NCI-H345 (cell line): ENCODE results near the gene TRABD2A.
A peak's percentile ranks its signal among the peaks of the same experiment; 100 is the strongest.
"Not testable (repeated sequence)": the region's sequence is repeated elsewhere in the genome, so short reads cannot be mapped to it uniquely, and the experiment has no call there.

Experiments
- DNase-seq: peaks from one replicate; lab custom pipeline; 2025; lab: John Stamatoyannopoulos, UW

The TRABD2A gene

DNA sequence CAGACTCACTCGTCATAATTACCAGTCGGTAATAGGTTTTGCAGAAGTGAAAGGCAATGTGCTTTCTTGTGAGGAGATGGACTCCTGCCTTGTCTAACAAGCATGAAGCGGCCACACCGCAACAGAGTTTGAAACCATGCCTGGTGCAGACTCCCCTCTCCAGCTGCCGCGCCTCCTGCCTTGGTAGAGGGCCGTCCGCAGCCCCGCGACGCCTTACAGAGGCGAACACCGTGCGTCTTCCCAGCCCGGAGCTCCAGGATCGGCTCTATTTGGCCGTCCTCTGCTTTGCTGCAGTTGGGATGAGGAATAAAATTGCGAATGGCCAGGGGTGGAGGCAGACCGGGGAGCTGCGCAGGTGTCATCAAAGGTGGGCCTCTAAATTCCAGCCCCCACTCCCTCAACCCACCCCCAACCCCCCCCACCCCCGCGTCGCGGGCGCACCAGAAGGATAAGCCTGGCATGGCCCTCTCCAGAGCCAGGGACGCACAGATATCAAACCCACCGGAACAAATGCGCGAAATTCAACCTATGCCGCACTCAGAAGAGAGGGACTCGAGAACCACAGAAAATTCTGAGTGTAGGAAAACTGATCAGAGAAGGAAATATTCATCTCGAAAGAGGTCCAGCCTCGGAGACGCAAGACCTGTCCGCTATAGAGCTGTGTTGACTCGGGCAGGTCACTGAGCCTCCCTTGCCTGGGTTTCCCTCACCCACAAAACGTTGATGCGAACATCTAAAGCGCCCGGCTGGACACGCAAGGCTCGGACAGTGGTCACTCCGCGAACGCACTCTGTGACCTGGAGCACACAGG, 1.1 kb downstream of the TRABD2A start:
- no peak for DNase-seq

DNA sequence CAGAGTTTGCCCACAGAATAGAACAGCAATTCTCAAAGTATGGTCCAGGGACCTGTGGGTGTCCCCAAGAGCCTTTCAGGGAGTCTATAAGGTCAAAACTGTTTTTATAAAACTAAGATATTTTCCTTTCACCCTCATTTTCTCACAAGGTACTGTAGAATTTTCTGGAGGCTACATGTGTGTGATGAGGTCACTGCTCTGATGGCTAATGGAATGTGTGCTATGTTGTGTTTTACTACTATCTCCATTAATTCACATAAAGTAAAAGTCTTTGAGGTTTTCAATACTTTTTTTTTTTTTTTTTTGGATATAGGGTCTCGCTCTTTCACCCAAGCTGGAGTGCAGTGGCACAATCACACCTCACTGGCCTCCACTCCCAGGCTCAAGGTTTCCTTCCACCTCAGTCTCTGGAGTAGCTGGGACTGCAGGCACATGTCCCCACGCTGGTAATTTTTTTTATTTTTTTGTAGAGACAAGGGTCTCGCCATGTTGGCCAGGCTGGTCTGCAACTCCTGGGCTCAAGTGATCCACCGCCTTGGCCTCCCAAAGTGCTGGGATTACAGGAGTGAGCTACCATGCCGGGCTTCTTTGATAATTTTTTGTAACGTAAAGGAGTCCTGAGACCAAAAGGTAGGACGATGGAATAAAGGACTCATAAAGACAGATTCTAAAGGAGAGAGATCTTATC, 1.8 kb downstream of the TRABD2A start:
- no peak for DNase-seq

DNA sequence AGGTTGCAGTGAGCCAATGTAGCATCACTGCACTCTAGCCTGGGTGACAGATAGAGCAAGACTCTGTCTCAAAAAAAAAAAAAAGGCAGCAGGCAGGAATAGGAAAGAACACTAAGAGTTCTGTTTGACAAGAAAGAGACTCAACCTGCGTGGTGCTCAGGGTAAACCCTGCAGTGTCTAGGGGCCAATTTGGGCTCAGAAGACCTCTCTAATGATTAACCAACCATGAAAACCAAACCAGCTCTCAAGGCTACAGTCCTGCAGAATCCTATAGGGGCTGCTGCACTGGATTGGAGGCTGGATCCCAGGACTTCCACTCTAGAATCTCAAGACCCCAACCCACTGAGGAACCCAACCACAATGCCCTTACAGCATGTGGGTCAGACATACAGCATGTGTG, 2.4 kb downstream of the TRABD2A start:
- DNase-seq: no peak

DNA sequence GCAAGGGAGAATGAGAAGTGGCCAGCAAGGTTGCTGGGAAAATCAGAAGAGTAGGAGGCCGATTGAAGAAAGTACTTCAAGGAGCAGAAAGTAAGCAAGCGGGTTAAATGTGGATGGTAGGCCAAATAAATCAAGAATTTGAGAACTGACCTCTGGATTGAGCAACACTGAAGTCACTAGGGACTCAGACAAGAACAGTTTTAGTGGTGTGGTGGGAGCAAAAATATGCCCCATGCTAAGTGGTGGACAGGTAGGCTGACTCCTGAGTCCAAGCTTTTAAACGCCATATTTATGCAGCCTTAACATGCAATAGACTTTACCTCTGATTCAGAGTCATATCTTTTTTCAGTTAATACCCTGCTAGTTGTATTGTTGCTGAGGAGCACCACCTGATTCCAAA, 4.5 kb downstream of the TRABD2A start:
- no peak for DNase-seq

DNA sequence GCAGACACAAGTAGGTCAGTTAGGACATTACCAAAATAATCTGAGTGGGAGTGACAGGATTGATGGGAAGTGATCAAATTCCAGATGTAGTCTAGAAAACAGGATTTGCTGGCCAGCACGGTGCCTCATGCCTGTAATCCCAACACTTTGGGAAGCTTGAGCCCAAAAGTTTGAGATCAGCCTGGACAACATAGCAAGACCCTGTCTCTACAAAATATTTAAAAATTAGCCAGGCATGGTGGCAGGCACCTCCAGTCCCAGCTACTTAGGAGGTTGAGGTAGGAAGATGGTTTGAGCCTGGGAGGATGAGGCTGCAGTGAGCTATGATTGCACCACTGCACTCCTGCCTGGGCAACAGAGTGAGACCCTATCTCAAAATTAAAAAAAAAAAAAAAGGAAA, 5.3 kb downstream of the TRABD2A start:
- DNase-seq: not testable (repeated sequence)

DNA sequence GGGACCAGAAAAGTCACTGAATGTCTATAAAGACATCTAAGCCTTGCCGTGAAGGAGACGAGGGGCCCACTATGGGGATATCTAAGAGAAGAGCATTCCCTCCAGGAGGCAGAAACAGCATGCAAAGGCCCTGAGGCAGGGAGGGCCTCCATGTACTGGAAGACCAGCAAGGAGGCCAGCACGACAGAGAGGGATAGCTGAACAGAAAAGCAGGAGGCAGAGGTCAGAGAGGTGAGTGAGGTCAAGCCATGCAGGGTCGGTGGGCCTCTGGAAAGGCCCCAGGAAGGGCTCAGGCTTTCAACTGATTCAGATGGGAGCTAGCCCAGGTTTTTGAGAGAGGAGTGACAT, 5.7 kb downstream of the TRABD2A start:
- no peak for DNase-seq

DNA sequence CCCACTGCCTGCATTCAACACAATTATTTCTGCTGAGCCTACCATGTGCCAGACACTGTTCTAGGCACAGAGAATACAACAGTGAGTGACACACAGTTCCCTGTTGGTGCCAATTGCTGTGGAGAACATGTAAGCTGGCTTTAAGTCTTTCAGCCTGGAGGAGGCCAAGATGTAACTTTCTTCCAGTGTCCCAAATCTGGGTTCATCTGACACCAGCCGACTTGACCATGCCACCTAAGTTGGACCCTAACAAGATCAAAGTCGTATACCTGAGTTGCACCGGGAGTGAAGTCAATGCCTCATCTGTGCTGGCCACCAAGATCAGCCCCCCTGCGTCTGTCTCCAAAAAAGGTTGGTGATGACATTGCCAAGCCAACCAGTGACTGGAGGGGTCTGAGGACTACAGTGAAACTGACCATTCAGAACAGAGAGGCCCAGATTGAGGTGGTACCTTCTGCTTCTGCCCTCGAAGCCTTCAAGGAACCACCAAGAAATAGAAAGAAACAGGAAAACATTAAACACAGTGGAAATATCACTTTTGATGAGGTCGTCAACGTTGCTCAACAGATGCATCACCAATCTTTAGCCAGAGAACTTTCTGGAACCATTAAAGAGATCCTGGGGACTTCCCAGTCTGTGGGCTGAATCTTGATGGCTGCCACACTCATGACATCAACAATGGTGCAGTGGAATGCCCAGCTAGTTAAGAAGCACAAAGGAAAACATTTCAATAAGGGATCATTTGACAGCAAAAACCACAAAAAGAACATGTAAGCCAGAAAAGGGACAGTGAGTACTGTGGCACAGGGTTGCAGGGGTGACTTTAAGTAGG, 6.3 kb downstream of the TRABD2A start:
- no peak for DNase-seq

DNA sequence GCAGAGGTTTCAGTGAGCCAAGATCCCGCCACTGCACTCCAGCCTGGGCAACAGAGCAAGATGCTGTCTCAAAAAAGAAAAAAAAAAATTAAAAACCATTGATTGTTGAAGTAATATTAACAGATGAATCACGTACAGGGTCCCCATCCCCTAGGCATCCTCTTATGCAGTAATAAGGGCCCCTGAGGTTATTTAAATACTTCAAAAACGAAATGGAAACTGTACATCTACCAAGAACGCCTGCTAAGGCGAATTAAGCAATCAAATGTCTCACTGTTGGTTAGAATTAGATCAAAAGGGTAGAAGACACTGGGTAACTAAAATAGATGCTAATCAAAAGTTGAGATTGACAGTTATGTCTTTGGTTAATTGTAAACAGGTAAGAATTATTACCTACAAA, 7.5 kb downstream of the TRABD2A start:
- no peak for DNase-seq

DNA sequence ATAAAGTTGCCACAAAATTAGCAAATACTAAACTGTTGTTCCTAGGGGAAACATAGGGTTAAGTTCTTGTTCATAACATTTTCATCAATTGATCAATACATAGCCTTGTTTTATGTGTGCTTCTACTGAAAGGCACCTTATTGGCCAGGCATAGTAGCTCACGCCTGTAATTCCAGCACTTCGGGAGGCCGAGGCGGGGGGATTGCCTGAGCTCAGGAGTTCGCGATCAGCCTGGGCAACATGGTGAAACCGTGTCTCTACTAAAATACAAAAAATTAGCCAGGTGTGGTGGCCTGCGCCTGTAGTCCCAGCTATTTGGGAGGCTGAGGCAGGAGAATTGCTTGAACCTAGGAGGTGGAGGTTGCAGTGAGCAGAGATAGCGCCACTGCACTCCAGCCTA, 8.2 kb downstream of the TRABD2A start:
- DNase-seq: not testable (repeated sequence)

DNA sequence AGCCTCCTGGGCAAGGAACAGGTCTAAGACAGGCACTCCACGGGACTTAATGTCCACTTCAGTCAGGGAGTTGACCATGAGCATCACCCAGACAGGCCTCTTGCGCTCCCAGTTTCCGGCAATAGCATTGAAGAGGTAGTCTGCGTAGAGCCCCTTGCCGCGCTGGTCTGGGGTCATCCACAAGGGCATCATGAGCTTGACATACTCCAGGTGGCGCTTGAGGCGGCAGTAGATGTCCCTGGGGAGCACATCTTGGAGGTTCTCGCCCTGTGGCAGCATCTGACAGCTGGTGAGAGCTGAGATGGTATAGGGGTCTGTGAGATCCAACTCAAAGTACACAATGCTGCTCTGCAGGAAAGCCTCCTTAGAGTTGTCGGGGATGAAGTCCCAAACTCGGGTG, 10.6 kb downstream of the TRABD2A start:
- DNase-seq: no peak

DNA sequence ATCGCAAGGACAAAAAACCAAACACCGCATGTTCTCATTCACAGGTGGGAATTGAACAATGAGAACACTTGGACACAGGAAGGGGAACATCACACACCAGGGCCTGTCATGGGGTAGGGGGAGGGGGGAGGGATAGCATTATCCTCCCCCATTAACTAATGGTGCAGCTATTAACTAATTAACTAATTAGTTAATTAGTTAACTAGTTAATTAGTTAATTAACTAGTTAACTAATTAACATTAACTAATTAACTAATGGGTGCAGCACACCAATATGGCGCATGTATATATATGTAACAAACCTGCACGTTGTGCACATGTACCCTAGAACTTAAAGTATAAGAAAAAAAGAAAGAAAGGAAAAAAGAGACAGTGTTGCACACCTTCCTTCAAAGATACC, 12.6 kb downstream of the TRABD2A start:
- not testable (repeated sequence) for DNase-seq

DNA sequence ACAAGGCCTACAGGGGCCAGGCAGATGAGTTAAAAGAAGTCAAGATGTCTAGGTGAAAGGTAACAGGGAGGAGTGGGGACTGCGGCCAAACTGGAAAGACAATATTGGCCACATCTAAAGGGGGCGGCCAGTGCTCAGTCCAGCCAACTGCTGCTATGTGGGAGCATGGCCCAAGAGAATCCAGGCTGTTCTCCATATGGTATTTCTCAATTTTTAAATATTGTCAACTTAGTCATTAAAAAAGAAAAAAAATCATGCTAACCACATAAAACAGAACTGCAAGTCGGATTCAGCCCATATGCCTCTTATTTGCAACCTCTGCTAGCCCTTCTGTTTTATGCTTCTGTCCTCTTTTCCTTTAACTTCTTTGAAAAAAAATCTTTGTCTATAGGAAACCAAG, 14.8 kb downstream of the TRABD2A start:
- no peak for DNase-seq

DNA sequence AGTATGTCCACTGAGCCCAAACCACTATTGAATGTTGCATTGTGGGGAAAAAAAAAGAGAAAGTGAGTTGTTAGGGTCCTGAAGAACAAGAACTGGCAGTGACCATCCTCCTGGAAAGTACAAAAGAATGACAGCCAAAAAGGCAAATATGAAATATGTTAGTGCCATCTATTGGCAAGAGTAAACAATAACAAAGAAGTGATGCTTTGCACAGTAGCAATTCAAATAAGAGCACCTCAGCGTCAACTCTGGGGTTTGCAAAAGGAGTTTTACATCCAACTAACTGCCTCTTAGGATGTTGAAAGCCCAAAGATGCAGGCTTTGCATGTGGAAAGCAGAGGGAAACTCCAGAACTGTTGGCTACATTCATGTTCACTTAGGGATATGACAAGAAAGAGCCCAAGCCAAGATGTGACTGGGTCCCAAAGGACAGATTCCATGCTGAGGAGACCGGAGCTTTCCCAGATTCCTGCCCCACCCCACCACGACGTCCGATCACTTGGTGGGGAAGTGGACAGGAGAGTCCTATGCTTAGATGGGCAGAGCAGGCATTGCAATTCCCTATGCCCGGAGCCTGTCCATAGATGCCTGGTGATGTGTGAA, 15.6 kb downstream of the TRABD2A start:
- peak; percentile 15 for DNase-seq

DNA sequence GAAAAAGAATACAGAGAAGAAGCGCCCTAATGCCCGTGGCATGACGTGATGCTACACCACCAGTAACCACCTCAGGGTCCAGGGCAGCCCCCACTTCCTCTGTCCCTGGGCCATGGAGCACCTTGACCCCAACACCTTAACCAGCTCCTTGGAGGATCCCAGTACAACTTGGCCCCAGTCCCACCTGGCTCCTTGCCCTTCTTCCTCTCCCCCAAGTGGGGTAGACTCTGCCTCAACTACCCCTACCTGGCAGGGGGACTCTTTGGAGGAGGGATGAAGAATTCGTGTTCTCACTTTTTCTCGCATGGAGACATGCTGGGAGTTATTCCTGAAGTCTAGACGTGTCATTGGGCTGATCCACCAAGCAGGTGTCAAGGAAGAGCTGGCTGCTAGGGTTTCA, 18.9 kb downstream of the TRABD2A start:
- no peak for DNase-seq

DNA sequence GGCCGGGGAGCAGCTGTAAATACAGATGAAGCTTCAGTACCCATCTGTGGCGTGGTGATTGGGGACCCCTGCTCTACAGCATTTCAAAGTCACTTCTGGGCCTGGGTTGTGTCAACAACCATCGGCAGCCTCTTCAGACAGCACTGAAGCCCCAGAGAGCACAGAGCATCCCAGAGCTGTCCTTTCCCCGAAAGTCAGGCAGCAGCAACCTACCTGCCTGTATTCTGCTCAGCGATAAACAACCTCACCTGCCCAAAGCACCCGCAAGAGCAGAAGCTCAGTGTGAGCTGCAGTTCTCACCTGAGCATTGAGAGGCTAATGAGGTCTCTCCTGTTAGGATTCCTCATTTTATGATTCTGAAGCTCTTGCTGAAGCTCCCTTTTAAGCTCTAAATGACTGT, 19.3 kb downstream of the TRABD2A start:
- no peak for DNase-seq

DNA sequence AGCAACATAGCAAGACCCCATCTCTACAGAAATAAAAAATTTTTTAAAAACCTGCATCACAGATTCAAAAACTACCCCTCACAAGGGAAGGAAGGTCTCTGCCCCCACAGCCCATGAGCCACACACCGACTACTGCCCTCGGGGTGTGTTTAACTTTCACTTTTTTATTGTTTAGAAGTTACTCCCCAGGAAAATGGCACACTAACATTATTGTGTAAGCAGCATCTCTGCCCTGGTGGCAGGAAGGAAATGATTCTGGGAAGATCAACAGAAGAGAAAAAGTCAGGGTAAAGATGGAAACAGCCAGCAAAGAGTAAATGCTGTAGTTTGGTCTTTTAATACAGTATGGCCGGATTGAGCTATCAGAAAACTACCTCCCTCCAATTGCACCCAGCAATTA, 21.9 kb downstream of the TRABD2A start:
- DNase-seq: no peak

DNA sequence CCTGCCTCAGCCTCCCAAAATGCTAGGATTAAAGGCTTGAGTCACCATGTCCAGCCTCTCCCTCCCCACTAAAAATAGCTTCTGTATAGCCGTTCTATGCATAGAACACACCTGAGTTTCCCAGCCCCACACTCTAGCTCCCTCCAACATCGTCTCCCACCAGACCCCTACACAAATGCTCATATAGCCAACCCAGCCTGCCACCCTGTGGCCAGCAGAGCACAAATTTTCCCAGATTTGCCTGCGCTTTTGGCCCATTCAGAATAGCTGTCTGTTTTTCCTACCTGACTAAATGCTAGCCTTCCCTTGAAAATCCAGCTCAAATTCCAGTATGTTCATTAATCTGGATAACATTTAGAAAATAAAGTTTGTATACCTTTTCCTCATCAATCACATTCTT, 22.8 kb downstream of the TRABD2A start:
- DNase-seq: no peak

DNA sequence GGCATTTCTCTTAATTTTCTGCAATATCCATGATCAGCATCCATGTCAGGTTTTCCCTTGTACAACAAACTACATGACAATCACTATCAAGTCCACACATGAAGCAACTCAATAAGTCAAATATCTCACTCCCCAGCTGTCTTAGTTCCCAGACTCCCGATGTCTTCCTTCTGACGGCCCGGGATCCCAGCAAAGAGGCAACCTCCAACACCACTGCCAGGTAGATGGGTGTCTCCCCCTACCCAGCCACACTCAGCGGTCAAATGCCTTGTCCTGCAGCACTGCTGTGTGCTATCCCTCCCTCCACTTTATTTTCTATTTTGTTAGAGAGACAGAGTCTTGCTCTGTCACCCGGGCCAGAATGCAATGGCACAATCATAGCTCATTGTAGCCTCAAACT, 23.3 kb downstream of the TRABD2A start:
- no peak for DNase-seq

DNA sequence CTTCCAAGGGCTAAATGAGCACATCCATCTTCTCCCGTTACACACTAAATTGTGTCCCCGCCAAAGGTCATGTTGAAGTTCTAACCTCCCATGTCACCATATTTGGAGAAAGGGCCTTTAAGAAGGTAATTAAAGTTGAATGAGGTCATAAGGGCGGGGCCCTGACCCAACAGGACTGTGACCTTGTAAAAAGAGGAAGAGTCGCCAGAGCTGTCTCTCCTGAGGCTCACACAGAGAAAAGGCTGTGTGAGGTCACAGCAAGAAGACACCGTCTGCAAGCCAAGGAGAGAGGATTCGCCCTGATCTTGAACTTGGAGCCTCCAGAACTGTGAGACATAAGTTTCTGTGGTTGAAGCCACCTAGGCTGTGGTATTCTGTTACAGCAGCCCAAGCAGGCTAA, 24.1 kb downstream of the TRABD2A start:
- DNase-seq: no peak

DNA sequence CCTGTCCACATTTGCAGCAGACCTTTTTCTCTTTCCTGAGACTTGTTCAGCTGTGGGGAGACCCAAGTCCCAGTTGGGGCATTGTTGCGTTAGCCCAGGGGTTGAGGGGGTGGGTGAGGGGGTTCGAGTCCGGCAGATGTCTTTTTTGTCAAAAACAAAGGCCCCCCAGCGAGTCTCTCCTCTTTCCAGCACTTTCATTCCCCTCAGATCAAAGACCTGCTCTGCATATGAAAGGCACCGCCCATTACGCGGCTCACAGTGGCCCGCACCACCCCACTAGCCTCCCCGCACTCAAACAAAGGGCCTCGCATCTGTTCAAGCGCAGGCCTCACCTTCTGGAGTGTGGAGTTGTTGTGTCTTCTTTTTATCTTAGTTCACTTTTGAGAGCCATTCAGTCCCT, 25.2 kb downstream of the TRABD2A start:
- no peak for DNase-seq

DNA sequence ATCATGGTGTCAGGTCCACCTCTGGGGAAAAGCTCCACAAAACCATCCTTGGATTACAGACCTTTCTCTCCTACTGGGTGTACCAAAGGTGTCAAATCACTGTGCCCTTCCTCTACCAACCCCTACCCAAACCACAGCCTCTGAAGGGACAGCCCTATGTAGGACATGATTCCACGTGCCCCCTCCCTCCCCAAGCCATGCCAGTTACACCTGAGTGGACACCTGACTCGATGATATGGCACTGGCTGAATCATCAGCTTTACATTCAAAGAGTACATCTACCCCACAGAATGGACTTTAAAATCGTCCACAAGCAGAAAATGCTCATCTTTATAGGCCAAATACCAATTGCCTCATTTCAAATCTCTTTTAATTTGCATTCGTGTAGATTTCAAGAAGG, 26.0 kb downstream of the TRABD2A start:
- no peak for DNase-seq

DNA sequence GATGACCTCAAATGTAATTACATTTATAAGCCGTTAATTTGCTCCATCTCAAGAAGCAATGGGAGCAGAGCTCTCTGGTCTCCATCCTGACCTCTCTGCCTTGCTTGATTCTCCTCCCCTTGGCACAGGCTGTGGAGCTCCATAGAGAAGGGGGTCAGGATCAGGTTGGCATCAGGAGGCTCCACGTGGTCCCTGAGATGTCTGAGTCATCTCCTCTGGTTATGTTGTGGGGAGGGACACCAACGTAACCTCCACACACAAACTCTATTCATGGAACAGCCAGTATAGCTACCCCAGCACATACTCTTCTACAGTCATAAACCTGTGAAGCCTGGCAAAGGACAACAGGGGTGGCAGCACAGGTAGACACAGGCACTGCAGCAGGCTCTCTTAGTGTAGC, 29.0 kb downstream of the TRABD2A start:
- no peak for DNase-seq

DNA sequence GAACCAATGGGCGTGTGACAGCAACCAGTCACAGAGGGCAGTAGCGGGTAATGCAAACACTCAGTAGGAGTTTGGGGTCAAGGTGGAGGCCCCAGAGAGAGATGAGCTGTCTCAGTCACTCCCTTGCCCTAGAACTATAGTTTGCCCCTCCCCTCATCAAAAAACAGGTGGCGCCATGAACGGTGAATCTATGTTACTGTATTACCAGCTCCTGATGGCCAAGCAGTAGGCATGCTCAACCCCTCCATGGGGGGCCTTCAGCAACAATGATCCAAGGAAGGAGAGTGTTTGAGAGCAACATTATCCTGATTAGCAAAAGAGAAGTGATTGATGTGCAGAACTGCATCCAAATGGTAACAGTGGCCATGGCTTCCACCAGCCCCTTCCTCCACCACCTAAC, 30.4 kb downstream of the TRABD2A start:
- no peak for DNase-seq
